Thyroid gland (tissue), 4 donors: Measurements from ENCODE around the gene DPP10. TPM values are rescaled to one million over a fixed set of nuclear protein-coding genes. Genes with fewer than 3 reads are reported as not detected.

ENCODE experiments used
- DNase-seq, 2 donors: peaks; one replicate each; pipeline ENCODE4 v3.0.0-alpha.2; 2019
- H3K27ac ChIP-seq, 3 donors: fragments of 200-600 bp; sonication (generic); 1 replicate in 2 of 3; 2 replicates in 1 of 3; pipeline ENCODE4 v1.5.1; 2016 to 2019; ENCODE audit warnings: mild to moderate bottlenecking in 1 of 3, moderate library complexity in 1 of 3
- H3K27me3 ChIP-seq: fragments of 200-600 bp; sonication (generic); one replicate; pipeline ENCODE4 v1.5.1; 2019
- H3K36me3 ChIP-seq, 2 donors: fragments of 200-600 bp; sonication (generic); one replicate each; pipeline ENCODE4 v1.5.1; 2016 to 2019
- H3K4me1 ChIP-seq, 2 donors: fragments of 200-600 bp; sonication (generic); one replicate each; pipeline ENCODE4 v1.5.1; 2017 to 2019
- H3K4me3 ChIP-seq, 3 donors: fragments of 200-600 bp; sonication (generic); replicated peaks in 1 of 3; 1 replicate in 2 of 3; 2 replicates in 1 of 3; pipeline ENCODE4 v1.5.1; 2016; ENCODE audit warnings: mild to moderate bottlenecking in 1 of 3
- H3K9me3 ChIP-seq: fragments of 200-600 bp; sonication (generic); one replicate; pipeline ENCODE4 v1.5.1; 2017
- POLR2A ChIP-seq, 2 donors: fragments of 450-650 bp; IDR thresholded peaks; one replicate each; pipeline ENCODE4 v1.6.1; 2017; ENCODE audit warnings: antibody characterized with exemption in 2 of 2, mild to moderate bottlenecking in 2 of 2, moderate library complexity in 1 of 2
- WGBS, 2 donors: methylation state at CpG; one replicate each; pipeline ENCODE4 v1.1.5; 2017; 5-methylcytosine and 5-hydroxymethylcytosine counted together
- intact Hi-C: fragments of 100-400 bp; cut with DNase I; formaldehyde crosslinking; loops from one replicate; pipeline ENCODE4 v1.15.1; 2023
- total RNA-seq, 4 donors: library from RNA; depleted of rRNA; stranded (reverse); fragments of >200 nt; gene quantifications; one replicate each; pipeline ENCODE4 v1.2.3, GENCODE V29; 2016
- TF ChIP-seq, protein P1 (sequence below), 6 experiments: fragments of 200-600 bp in 3 of 6; fragments of 450-650 bp in 3 of 6; sonication (generic) in 3 of 6; IDR thresholded peaks; one replicate each; pipeline ENCODE4 v1.5.1; 2016 to 2019; ENCODE audit warnings: antibody characterized with exemption in 6 of 6, mild to moderate bottlenecking in 2 of 6, inconsistent platforms in 1 of 6, moderate library complexity in 1 of 6

Gene DPP10
- total RNA-seq, 4 donors from 2014 or later = 0.63 to 1.3 TPM; not detected in 2

DNA sequence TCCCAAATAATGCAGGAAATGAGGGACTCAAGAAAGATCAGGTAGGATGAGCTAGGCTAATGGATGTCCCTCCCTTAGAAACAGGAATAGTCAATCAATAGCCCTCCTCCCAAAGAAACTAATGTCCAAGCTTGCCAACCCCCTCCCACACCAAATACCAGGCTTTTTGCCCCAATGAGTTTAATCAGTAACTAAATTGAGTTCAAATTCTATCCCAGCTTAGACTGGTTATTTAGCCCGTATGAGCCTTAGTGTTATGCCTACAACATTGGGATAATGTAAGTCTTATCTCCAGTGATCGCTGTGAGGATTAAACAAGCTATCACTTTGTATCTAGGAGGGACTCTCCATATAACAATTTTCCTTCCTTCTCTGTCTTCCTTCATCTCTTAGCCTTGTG, 310.7 kb downstream of the DPP10 start:
- Histone ChIP-seq H3K4me1 (peaks cover 0 to 19% of the 10 kb centered on the region in 2 donors), H3K9me3 (no peaks in the 10 kb centered on the region), H3K27ac (no peak overlapping the region), H3K27me3 (no peaks in the 10 kb centered on the region), H3K36me3 (no peaks in the 10 kb centered on the region), H3K4me3 (no peak overlapping the region)
- 97% methylated on average over 2 of the region's 2 CpGs for WGBS, 2 donors
- intact Hi-C loops = no loop called here
- DNase-seq = no peak
- TF ChIP-seq, protein P1, sequence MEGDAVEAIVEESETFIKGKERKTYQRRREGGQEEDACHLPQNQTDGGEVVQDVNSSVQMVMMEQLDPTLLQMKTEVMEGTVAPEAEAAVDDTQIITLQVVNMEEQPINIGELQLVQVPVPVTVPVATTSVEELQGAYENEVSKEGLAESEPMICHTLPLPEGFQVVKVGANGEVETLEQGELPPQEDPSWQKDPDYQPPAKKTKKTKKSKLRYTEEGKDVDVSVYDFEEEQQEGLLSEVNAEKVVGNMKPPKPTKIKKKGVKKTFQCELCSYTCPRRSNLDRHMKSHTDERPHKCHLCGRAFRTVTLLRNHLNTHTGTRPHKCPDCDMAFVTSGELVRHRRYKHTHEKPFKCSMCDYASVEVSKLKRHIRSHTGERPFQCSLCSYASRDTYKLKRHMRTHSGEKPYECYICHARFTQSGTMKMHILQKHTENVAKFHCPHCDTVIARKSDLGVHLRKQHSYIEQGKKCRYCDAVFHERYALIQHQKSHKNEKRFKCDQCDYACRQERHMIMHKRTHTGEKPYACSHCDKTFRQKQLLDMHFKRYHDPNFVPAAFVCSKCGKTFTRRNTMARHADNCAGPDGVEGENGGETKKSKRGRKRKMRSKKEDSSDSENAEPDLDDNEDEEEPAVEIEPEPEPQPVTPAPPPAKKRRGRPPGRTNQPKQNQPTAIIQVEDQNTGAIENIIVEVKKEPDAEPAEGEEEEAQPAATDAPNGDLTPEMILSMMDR (IDR thresholded peaks at IDR 0.05) = no peak
- no peak for TF ChIP-seq POLR2A (IDR thresholded peaks at IDR 0.05)

DNA sequence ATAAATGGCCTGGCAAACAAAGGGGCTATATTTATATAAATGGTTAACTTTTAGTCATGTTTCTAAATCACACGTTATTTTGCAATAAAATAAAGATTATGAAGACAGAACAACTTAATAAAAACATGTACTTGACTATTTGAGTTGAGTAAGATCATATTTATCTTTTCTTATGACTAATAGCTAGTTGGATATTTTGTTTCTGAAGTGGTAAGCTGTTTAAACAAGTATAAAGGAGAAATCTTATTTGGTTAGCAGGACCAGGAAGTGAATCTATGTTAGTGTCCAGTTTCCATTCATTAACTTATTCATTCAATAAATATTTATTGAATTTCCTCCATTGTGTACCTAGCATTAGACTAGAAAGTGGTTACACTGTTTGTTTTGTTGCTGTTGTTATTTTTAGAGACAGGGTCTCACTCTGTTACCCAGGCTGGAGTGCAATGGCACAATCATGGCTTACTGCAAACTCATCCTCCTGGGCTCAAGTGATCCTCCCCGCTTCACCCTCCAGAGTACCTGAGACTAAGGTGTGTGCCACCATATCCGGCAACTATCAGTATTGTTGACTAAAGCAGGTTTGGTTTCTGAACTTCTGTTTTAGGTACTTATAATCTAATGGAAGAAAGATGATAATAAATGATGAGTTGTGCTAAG, 312.6 kb downstream of the DPP10 start:
- intact Hi-C loops = no loop called here
- 40 to 48% methylated on average over 3 of the region's 3 CpGs for WGBS, 2 donors
- DNase-seq = peak; percentile 13 to 19
- Histone ChIP-seq H3K4me1 (peaks cover 0 to 19% of the 10 kb centered on the region in 2 donors), H3K36me3 (no peaks in the 10 kb centered on the region), H3K27ac (no peak overlapping the region), H3K4me3 (no peak overlapping the region), H3K27me3 (no peaks in the 10 kb centered on the region), H3K9me3 (no peaks in the 10 kb centered on the region)
- TF ChIP-seq, protein P1 (IDR thresholded peaks at IDR 0.05) = no peak
- TF ChIP-seq POLR2A (IDR thresholded peaks at IDR 0.05) = no peak

DNA sequence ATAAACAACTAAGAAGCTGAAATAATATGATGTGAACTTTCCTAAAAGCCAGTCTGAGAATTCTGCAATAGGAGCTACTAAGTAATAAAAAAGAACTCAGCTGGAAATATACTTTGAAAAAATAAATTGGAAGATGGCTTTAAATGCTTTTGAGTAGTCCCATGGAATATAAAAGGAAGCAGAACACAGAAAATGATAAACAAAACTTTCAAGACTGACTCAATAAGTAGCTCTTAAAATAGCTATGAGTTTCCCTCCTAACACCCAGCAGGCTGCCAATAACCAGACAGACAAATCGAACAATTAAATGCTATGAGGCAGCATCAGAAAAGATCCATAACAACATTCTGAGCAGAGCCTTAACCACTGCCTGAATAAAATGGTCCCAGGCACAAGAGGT, 319.9 kb downstream of the DPP10 start:
- H3K27me3 ChIP-seq = no peaks in the 10 kb centered on the region
- no peak overlapping the region for H3K4me3 ChIP-seq
- H3K4me1 ChIP-seq = no peaks in the 10 kb centered on the region
- WGBS, 2 donors = 74 to 75% methylated on average over 1 of the region's 1 CpG
- TF ChIP-seq POLR2A (IDR thresholded peaks at IDR 0.05) = no peak
- TF ChIP-seq, protein P1 (IDR thresholded peaks at IDR 0.05) = no peak
- intact Hi-C loops = no loop called here
- H3K27ac ChIP-seq = no peak overlapping the region
- no peaks in the 10 kb centered on the region for H3K9me3 ChIP-seq
- H3K36me3 ChIP-seq = no peaks in the 10 kb centered on the region
- no peak for DNase-seq

DNA sequence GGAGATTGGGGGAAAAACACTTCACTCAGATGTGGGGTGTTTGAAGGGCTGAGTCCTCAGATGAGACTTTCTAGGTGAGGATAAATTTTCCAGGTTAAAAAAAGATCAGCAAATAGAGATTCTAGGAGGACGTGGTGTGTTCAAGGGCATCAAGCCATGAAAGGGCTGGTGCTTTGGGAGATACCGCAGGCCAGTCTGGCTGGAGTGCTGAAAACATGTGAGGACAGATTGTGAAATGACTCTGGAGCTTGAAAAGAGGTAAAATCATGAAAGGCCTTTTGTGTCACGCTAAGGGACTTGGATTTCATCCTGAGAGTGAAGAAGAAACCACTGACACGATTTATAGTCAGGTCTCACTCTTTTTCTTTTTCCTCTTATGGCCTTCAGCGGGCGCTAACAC, 320.5 kb downstream of the DPP10 start:
- intact Hi-C loops = no loop called here
- DNase-seq = peak; percentile 49 to 53

DNA sequence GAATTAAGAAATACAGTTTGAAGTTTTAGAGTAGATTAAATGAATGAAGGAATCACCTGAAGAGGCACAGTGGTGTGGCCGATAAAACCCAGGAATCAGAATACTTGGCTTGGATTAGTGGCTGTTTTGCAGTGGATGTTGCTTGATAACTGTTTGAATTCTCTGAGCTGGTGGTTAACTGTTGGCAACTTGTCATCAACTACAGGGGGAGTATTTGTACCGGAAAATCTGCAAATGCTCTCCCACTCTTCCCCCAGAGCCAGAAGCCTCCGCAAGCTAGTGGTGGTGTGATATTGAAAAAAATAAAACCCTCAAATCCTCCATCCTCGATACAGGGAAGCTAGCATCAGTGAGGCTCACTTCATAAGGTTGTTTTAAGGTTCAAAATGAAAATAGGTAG, 326.7 kb downstream of the DPP10 start:
- whole genome bisulfite sequencing, 2 donors = 56 to 72% methylated on average over 4 of the region's 4 CpGs
- no peaks in the 10 kb centered on the region for H3K4me1 ChIP-seq
- no peak overlapping the region for H3K27ac ChIP-seq
- no peak for DNase-seq
- no peaks in the 10 kb centered on the region for H3K36me3 ChIP-seq
- no peak overlapping the region for H3K4me3 ChIP-seq
- TF ChIP-seq POLR2A (IDR thresholded peaks at IDR 0.05) = no peak
- TF ChIP-seq, protein P1 (IDR thresholded peaks at IDR 0.05) = no peak
- no peaks in the 10 kb centered on the region for H3K9me3 ChIP-seq
- H3K27me3 ChIP-seq = no peaks in the 10 kb centered on the region
- intact Hi-C loops = no loop called here

More for the DNA sequence above, 320.5 kb downstream of the DPP10 start:
- 52 to 55% methylated on average over 6 of the region's 6 CpGs for WGBS, 2 donors
- H3K27ac ChIP-seq = no peak overlapping the region
- no peak overlapping the region for H3K4me3 ChIP-seq
- TF ChIP-seq POLR2A (IDR thresholded peaks at IDR 0.05) = no peak
- TF ChIP-seq, protein P1 (IDR thresholded peaks at IDR 0.05) = no peak
- H3K36me3 ChIP-seq = no peaks in the 10 kb centered on the region
- no peaks in the 10 kb centered on the region for H3K9me3 ChIP-seq
- no peaks in the 10 kb centered on the region for H3K4me1 ChIP-seq
- H3K27me3 ChIP-seq = no peaks in the 10 kb centered on the region
